ENCODE data around the gene NKAIN4. TPM values are rescaled to one million over a fixed set of nuclear protein-coding genes. Genes with fewer than 3 reads are reported as not detected.
A peak's percentile ranks its signal among the peaks of the same experiment; 100 is the strongest.

The NKAIN4 gene
- 0.60 and 0.73 TPM in 2 replicates for total RNA-seq
- long read RNA-seq, result 0 reads

DNA sequence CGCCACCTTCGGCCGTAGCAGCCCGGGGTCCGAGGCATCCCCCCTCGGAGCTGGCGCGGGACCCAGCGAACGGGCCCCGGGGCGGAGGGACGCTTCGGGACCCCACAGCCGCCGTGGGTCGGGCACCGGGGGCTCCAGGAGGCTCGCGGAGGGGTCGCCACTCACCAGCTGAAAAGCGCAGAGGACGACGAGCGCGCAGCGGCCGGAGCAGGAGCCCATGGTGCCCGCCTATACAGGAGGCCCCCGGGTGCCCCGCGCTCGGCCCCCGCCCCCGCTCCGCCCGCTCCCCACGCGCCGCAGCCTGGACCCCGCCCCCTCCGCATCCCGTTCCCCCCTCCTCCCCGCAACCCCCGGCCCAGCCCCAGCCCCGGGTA lies at the start of gene NKAIN4:
Gene NKAIN4 (minus strand): TSS at position 232 of the 374 bp plus-strand sequence. CDS start 13 bp downstream, at position 219.
- DNase-seq (ENCODE audit: low spot score, unreplicated experiment), result no peak
- Mint-ChIP-seq H3K4me3 (ENCODE audit: low read depth) (peak within 1 kb of the TSS; percentile 37), H3K4me1 (ENCODE audit: low read depth) (peaks cover 11% of the 10 kb centered on the region), H3K36me3 (ENCODE audit: insufficient read depth) (no peaks in the 10 kb centered on the region), H3K9me3 (ENCODE audit: low read depth) (peaks cover 2% of the 10 kb centered on the region), H3K27ac (no peak within 1 kb of the TSS), H3K27me3 (peaks cover 63% of the 10 kb centered on the region)
- TF ChIP-seq, protein P1, sequence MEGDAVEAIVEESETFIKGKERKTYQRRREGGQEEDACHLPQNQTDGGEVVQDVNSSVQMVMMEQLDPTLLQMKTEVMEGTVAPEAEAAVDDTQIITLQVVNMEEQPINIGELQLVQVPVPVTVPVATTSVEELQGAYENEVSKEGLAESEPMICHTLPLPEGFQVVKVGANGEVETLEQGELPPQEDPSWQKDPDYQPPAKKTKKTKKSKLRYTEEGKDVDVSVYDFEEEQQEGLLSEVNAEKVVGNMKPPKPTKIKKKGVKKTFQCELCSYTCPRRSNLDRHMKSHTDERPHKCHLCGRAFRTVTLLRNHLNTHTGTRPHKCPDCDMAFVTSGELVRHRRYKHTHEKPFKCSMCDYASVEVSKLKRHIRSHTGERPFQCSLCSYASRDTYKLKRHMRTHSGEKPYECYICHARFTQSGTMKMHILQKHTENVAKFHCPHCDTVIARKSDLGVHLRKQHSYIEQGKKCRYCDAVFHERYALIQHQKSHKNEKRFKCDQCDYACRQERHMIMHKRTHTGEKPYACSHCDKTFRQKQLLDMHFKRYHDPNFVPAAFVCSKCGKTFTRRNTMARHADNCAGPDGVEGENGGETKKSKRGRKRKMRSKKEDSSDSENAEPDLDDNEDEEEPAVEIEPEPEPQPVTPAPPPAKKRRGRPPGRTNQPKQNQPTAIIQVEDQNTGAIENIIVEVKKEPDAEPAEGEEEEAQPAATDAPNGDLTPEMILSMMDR (IDR thresholded peaks at IDR 0.05; ENCODE audit: unreplicated experiment), result no peak

DNA sequence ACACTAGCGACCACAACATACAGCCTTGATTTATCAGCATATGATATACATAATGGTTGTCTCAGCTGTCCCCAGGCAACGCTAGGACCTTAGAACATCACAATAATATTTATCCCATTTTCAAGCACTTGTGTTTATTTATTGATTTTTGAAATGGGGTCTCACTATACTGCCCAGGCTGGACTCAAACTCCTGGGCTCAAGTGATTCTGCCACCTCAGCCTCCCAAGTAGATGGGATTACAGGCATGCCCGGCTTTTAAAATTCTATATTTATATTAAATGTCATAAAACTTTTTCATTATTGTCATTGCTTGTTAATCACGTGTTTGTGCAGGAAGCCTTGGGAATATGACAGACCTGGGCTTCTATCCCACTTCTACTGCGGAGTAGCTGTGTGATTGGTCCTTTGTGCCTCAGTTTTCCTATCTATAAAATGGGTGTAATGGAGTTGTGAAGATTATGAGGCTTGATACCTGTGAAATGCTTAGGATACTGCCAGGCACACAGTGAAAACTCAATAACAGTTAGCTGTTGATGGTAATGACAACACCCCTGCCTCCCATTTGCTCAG lies 48.9 kb upstream of the NKAIN4 start:
- H3K27ac Mint-ChIP-seq, result no peak overlapping the region
- no peaks in the 10 kb centered on the region for H3K4me1 Mint-ChIP-seq (ENCODE audit: low read depth)
- H3K4me3 Mint-ChIP-seq (ENCODE audit: low read depth), result no peak overlapping the region
- H3K27me3 Mint-ChIP-seq, result peaks cover 34% of the 10 kb centered on the region
- TF ChIP-seq, protein P1 (IDR thresholded peaks at IDR 0.05; ENCODE audit: unreplicated experiment), result no peak
- no peaks in the 10 kb centered on the region for H3K36me3 Mint-ChIP-seq (ENCODE audit: insufficient read depth)
- H3K9me3 Mint-ChIP-seq (ENCODE audit: low read depth), result no peaks in the 10 kb centered on the region
- DNase-seq (ENCODE audit: low spot score, unreplicated experiment), result no peak

DNA sequence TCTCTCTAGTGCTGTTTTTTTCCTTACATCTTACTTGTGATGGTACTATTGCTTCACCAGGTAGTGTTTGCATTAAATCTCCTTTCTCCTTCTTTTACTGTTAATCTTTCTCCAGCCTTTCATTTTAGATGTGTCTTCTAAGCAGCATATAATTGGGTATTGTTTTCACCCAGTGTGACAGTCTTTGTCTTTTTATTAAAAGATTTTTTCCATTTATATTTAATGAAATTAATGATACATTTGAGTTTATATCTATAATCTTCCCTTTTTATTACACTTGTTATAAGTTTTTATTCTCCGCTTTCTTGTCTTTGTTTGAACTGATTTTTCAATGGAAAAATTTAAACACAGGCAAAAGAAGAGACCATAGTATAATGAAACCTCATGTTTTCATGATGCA lies 47.4 kb upstream of the NKAIN4 start:
- Mint-ChIP-seq H3K4me3 (ENCODE audit: low read depth) (no peak overlapping the region), H3K27ac (no peak overlapping the region), H3K27me3 (peaks cover 34% of the 10 kb centered on the region), H3K4me1 (ENCODE audit: low read depth) (no peaks in the 10 kb centered on the region), H3K36me3 (ENCODE audit: insufficient read depth) (no peaks in the 10 kb centered on the region), H3K9me3 (ENCODE audit: low read depth) (no peaks in the 10 kb centered on the region)
- TF ChIP-seq, protein P1 (IDR thresholded peaks at IDR 0.05; ENCODE audit: unreplicated experiment), result no peak
- no peak for DNase-seq (ENCODE audit: low spot score, unreplicated experiment)

DNA sequence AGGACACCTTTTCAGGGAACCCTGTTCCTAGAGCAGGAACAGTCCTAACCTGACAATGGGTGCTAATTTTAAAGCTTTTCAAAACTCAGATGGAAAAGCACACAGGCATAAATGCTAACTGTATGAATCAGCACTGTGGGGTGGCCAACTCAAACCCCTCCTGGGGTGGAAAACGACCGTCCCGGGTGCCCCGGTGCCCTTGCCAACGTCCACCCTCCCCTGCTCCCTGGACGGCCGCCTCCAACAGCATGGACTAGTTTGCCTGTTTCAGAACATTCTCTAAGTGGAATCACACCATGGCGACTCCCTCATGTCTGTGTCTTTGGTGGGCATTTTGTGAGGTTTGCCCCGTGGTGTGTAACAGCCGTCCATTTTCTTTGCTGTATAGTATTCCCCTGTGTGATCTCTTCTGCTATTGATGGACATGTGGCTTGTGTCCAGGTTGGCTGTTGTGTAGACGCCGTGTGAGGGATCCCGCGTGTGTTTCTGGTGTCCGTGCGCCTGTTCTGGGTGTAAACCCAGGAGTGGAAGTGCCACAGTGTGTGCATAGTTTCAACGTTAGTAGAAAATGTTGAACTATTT lies 44.6 kb upstream of the NKAIN4 start:
- TF ChIP-seq, protein P1 (IDR thresholded peaks at IDR 0.05; ENCODE audit: unreplicated experiment), result no peak
- Mint-ChIP-seq H3K36me3 (ENCODE audit: insufficient read depth) (no peaks in the 10 kb centered on the region), H3K27me3 (peaks cover 39% of the 10 kb centered on the region), H3K4me3 (ENCODE audit: low read depth) (no peak overlapping the region), H3K27ac (no peak overlapping the region), H3K4me1 (ENCODE audit: low read depth) (no peaks in the 10 kb centered on the region), H3K9me3 (ENCODE audit: low read depth) (no peaks in the 10 kb centered on the region)
- no peak for DNase-seq (ENCODE audit: low spot score, unreplicated experiment)

DNA sequence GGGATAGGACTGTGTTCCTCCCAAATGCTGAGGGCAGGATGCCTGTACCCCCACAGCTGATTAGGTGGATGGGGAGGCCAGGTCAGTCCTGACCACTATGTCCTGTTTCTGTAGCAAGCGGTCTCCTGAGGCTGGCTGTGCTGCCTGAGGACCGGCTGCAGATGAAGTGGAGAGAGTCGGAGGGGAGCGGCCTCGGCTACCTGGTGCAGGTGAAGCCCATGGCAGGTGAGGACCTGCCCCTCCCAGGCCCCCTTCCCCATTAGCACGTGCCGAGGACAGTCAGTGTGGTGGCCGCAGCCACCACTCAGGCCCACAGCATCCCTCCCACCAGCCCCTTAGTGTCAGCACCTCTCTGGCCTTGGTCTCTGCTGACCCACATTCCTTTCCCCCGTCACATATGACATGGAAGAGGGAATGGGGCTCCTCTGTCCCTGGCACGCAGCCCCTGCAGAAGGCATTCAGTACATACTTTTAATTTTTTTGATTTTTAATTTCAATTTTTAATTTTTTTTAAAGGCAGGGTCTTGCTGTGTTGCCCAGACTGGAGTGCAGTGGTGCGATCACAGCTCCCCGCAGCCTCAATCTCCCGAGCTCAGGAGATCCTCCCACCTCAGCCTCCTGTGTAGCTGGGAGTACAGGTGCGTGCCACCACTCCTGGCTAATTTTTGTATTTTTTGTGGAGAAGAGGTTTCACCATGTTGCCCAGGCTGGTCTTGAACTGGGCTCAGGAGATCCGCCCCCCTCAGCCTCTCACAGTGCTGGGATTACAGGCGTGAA lies 43.7 kb upstream of the NKAIN4 start:
- H3K4me1 Mint-ChIP-seq (ENCODE audit: low read depth), result no peaks in the 10 kb centered on the region
- no peak overlapping the region for H3K27ac Mint-ChIP-seq

More for the DNA sequence above, 43.7 kb upstream of the NKAIN4 start:
- DNase-seq (ENCODE audit: low spot score, unreplicated experiment), result no peak
- no peaks in the 10 kb centered on the region for H3K36me3 Mint-ChIP-seq (ENCODE audit: insufficient read depth)
- peaks cover 39% of the 10 kb centered on the region for H3K27me3 Mint-ChIP-seq
- TF ChIP-seq, protein P1 (IDR thresholded peaks at IDR 0.05; ENCODE audit: unreplicated experiment), result no peak
- no peaks in the 10 kb centered on the region for H3K9me3 Mint-ChIP-seq (ENCODE audit: low read depth)
- no peak overlapping the region for H3K4me3 Mint-ChIP-seq (ENCODE audit: low read depth)

Measured in progenitor cell of endocrine pancreas (in vitro differentiated cells).